HepG2 (cell line): ENCODE data around the gene HTR4. TPM values are rescaled to one million over a fixed set of nuclear protein-coding genes. Genes with fewer than 3 reads are reported as not detected.

ENCODE experiments used
- ATAC-seq: fragments of 200-7000 bp; cut with Tn5 transposase; 3 replicates; pipeline ENCODE4 v1.9.1; 2020; ENCODE audit warnings: mild to moderate bottlenecking, moderate library complexity
- BruUV-seq: library from RNA; stranded (reverse); fragments of 400-500 nt; replicated peaks from 2 replicates; lab custom pipeline; 2021; lab: Mats Ljungman, UMichigan
- CTCF ChIA-PET: fragments of 300-600 bp; formaldehyde crosslinking; extraction: SDS; loops from one replicate; lab custom pipeline; 2021; ENCODE audit warnings: low total read pairs, inconsistent platforms, low intra/inter-chr PET ratio; lab: Yijun Ruan, JAX
- POLR2A ChIA-PET: fragments of 350-600 bp; sonication (Branson Sonifier 250); formaldehyde crosslinking; loops from one replicate; lab custom pipeline; 2020; ENCODE audit warnings: antibody characterized with exemption, inconsistent platforms; lab: Yijun Ruan, JAX
- DNase-seq: peaks from one replicate; pipeline ENCODE4 v3.0.0-alpha.2; 2015; ENCODE audit warnings: low spot score
- FAIRE-seq: peaks from 3 replicates; lab custom pipeline; 2011; peaks lifted over from hg19 to GRCh38; lab: Jason Lieb, UNC
- H2AFZ ChIP-seq: one replicate; pipeline ENCODE4 v1.6.1; 2011; ENCODE audit warnings: low read length, inconsistent platforms
- H3K27ac ChIP-seq: fragments of 300-600 bp; 3 replicates; pipeline ENCODE4 v1.8.0; 2011; ENCODE audit warnings: mixed run types, mild to moderate bottlenecking, mixed read lengths, low read length, inconsistent platforms; ENCODE audit not compliant: insufficient read depth; ENCODE audit errors: extremely low read length
- H3K27me3 ChIP-seq, 2 experiments: fragments of 200-600 bp in 1 of 2; 2 replicates in 1 of 2; 3 replicates in 1 of 2; pipeline versions ENCODE4 v1.6.0 to v1.8.0; 2011; ENCODE audit warnings: low read length in 2 of 2, mild to moderate bottlenecking in 2 of 2, moderate library complexity in 2 of 2, inconsistent platforms in 1 of 2; ENCODE audit not compliant: insufficient read depth in 2 of 2, control insufficient read depth in 1 of 2
- H3K36me3 ChIP-seq, 2 experiments: fragments of 200-600 bp in 1 of 2; replicated peaks in 1 of 2; 2 replicates in 1 of 2; 3 replicates in 1 of 2; pipeline versions ENCODE4 v1.5.1 to v1.8.0; 2011; ENCODE audit warnings: low read length in 2 of 2, inconsistent platforms in 1 of 2; ENCODE audit not compliant: insufficient read depth in 2 of 2, control insufficient read depth in 1 of 2
- H3K4me1 ChIP-seq: 2 replicates; pipeline ENCODE4 v1.5.1; 2012; ENCODE audit warnings: low read length, inconsistent platforms; ENCODE audit not compliant: insufficient read depth
- H3K4me2 ChIP-seq: 2 replicates; pipeline ENCODE4 v1.6.0; 2011; ENCODE audit warnings: low read depth, low read length, inconsistent platforms
- H3K4me3 ChIP-seq, 3 experiments: fragments of 200-600 bp in 1 of 3; sonication (generic), shearing (Covaris generic) in 1 of 3; replicated peaks in 1 of 3; 2 replicates each; pipeline ENCODE4 v1.5.1; 2011 to 2016; ENCODE audit warnings: low read length in 3 of 3, inconsistent platforms in 2 of 3, low read depth in 2 of 3, mild to moderate bottlenecking in 2 of 3, control low read depth in 1 of 3, mixed read lengths in 1 of 3; ENCODE audit not compliant: insufficient read depth in 1 of 3
- H3K79me2 ChIP-seq: one replicate; pipeline ENCODE4 v1.6.1; 2011; ENCODE audit warnings: low read length, inconsistent platforms; ENCODE audit not compliant: insufficient read depth
- H3K9ac ChIP-seq: 2 replicates; pipeline ENCODE4 v1.6.0; 2011; ENCODE audit warnings: mild to moderate bottlenecking, low read depth, low read length, inconsistent platforms; ENCODE audit not compliant: insufficient read depth
- H3K9me3 ChIP-seq: 2 replicates; pipeline ENCODE4 v1.5.1; 2012; ENCODE audit warnings: mild to moderate bottlenecking, low read length
- H4K20me1 ChIP-seq: 2 replicates; pipeline ENCODE4 v1.6.0; 2011; ENCODE audit warnings: inconsistent platforms, mild to moderate bottlenecking, low read length, moderate library complexity; ENCODE audit not compliant: insufficient read depth
- NFIC ChIP-seq: IDR thresholded peaks from 2 replicates; pipeline ENCODE4 v1.6.1; 2012; ENCODE audit warnings: mild to moderate bottlenecking, low read length, inconsistent platforms
- SP2 ChIP-seq: sonication (generic); formaldehyde crosslinking; IDR thresholded peaks from 2 replicates; pipeline ENCODE4 v1.5.1; 2020; ENCODE audit warnings: mild to moderate bottlenecking, missing genetic modification reagents
- ZBTB38 ChIP-seq: sonication (generic); formaldehyde crosslinking; IDR thresholded peaks from 2 replicates; pipeline ENCODE4 v1.5.1; 2020; ENCODE audit warnings: mild to moderate bottlenecking, missing genetic modification reagents
- ZBTB7B ChIP-seq: sonication (generic); formaldehyde crosslinking; IDR thresholded peaks from 2 replicates; pipeline ENCODE4 v1.4.0; 2020; ENCODE audit warnings: missing genetic modification reagents
- in situ Hi-C: cut with HindIII; loops from 2 replicates; pipeline ENCODE4 v1.10.0; 2017; ENCODE audit warnings: low pct_unique_long_range_greater_than_20kb; ENCODE audit not compliant: extremely low pct_ligation_motif_present
- intact Hi-C: fragments of 100-400 bp; cut with micrococcal nuclease; formaldehyde crosslinking; loops from one replicate; pipeline ENCODE4 v1.10.0; 2022; ENCODE audit not compliant: unreplicated experiment
- polyA plus RNA-seq, 8 experiments: library from polyadenylated mRNA; depleted of rRNA in 3 of 8; stranded (reverse) in 7 of 8; unstranded in 1 of 8; fragments of >200 nt; fragmentation: Illumina TruSeq in 4 of 8; extraction: Trizol in 4 of 8; gene quantifications; 2 replicates each; pipeline versions ENCODE4 v1.2.1 to v1.2.3, GENCODE V29; 2011 to 2016; ENCODE audit warnings: low read depth in 4 of 8, missing spikeins in 1 of 8, mixed read lengths in 1 of 8; ENCODE audit not compliant: insufficient read depth in 1 of 8
- total RNA-seq, 5 experiments: library from RNA; depleted of rRNA; stranded (reverse); fragments of >200 nt; fragmentation: Illumina TruSeq; extraction: Trizol; gene quantifications; 2 replicates each; pipeline ENCODE4 v1.2.3, GENCODE V29; 2016; ENCODE audit warnings: low read depth in 1 of 5
- TF ChIP-seq, protein P1 (sequence below): sonication (generic); formaldehyde crosslinking; IDR thresholded peaks from 2 replicates; pipeline ENCODE4 v1.4.0; 2020; ENCODE audit warnings: mild to moderate bottlenecking, missing genetic modification reagents
- TF ChIP-seq, protein P2 (sequence below): sonication (generic); formaldehyde crosslinking; IDR thresholded peaks from 2 replicates; pipeline ENCODE4 v1.5.1; 2020; ENCODE audit warnings: mild to moderate bottlenecking, missing genetic modification reagents, moderate library complexity
- TF ChIP-seq, protein P3 (sequence below): sonication (generic); formaldehyde crosslinking; IDR thresholded peaks from 2 replicates; pipeline ENCODE4 v1.4.0; 2020; ENCODE audit warnings: mild to moderate bottlenecking, low read depth, missing genetic modification reagents
- TF ChIP-seq, protein P4 (sequence below): sonication (generic); formaldehyde crosslinking; IDR thresholded peaks from 2 replicates; pipeline ENCODE4 v1.5.0; 2020; ENCODE audit warnings: missing genetic modification reagents

Gene HTR4
- total and polyA plus RNA-seq, 2 of the 13 experiments (the other 11 are each of a cell fraction or from before 2014, with no cell fraction given): not detected

DNA sequence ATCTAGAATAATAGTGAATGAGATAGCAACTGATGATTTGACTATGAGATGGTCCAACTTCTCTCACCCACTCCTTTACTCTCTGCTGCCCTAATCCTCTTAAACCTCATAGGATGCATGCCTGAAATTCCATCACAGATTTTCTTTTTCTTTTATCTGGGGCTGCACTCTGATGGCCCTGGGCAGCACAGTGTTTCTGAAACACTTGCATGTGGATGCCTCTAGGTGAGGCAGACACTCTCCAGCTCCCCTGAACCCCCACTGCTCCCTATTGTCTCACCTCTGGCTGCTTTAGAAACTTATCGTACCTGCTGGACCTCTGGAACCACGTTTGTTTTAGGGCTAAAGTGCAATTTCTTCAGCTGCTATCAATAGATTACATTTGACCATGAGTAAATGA lies 67.5 kb downstream of the HTR4 start (continued):
- TF ChIP-seq, protein P1, sequence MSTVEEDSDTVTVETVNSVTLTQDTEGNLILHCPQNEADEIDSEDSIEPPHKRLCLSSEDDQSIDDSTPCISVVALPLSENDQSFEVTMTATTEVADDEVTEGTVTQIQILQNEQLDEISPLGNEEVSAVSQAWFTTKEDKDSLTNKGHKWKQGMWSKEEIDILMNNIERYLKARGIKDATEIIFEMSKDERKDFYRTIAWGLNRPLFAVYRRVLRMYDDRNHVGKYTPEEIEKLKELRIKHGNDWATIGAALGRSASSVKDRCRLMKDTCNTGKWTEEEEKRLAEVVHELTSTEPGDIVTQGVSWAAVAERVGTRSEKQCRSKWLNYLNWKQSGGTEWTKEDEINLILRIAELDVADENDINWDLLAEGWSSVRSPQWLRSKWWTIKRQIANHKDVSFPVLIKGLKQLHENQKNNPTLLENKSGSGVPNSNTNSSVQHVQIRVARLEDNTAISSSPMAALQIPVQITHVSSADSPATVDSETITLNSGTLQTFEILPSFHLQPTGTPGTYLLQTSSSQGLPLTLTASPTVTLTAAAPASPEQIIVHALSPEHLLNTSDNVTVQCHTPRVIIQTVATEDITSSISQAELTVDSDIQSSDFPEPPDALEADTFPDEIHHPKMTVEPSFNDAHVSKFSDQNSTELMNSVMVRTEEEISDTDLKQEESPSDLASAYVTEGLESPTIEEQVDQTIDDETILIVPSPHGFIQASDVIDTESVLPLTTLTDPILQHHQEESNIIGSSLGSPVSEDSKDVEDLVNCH (CRISPR knock-in tag): no peak

DNA sequence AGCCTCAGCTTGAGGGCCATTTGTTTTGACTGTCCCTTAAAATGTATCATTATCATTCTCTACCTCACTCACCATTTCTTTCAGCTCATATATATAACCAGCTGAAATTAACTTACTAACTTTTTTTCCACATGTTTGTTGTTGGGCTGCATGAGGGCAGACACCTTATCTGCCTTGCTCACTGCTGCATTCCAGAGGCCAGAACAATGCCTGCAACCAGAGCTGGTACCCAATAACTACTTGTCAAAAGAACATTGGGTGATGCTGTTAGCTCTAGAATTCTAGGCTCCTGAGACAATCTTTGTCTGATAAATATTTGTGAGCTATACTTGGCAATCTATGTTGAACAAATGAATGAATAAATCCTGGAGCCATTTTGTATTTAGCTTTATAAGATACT lies 68.3 kb downstream of the HTR4 start:
- ChIA-PET POLR2A (no interaction called here), CTCF (no interaction called here)
- Histone ChIP-seq H3K4me2 (no peak overlapping the region), H3K9me3 (no peaks in the 10 kb centered on the region), H3K36me3 (no peaks in the 10 kb centered on the region), H3K27ac (no peak overlapping the region), H3K9ac (no peak overlapping the region), H3K27me3 (no peaks in the 10 kb centered on the region; a peak in 1 of 5 replicates), H3K79me2 (no peaks in the 10 kb centered on the region), H4K20me1 (no peaks in the 10 kb centered on the region), H3K4me3 (no peak overlapping the region), H2AFZ (no peak overlapping the region), H3K4me1 (no peaks in the 10 kb centered on the region)
- intact Hi-C loops (no loop called here), in situ Hi-C loops (no loop called here)
- no TSS peak for BruUV-seq
- TF ChIP-seq SP2: no peak
- no peak for TF ChIP-seq ZBTB38 (CRISPR knock-in tag)
- TF ChIP-seq, protein P2, sequence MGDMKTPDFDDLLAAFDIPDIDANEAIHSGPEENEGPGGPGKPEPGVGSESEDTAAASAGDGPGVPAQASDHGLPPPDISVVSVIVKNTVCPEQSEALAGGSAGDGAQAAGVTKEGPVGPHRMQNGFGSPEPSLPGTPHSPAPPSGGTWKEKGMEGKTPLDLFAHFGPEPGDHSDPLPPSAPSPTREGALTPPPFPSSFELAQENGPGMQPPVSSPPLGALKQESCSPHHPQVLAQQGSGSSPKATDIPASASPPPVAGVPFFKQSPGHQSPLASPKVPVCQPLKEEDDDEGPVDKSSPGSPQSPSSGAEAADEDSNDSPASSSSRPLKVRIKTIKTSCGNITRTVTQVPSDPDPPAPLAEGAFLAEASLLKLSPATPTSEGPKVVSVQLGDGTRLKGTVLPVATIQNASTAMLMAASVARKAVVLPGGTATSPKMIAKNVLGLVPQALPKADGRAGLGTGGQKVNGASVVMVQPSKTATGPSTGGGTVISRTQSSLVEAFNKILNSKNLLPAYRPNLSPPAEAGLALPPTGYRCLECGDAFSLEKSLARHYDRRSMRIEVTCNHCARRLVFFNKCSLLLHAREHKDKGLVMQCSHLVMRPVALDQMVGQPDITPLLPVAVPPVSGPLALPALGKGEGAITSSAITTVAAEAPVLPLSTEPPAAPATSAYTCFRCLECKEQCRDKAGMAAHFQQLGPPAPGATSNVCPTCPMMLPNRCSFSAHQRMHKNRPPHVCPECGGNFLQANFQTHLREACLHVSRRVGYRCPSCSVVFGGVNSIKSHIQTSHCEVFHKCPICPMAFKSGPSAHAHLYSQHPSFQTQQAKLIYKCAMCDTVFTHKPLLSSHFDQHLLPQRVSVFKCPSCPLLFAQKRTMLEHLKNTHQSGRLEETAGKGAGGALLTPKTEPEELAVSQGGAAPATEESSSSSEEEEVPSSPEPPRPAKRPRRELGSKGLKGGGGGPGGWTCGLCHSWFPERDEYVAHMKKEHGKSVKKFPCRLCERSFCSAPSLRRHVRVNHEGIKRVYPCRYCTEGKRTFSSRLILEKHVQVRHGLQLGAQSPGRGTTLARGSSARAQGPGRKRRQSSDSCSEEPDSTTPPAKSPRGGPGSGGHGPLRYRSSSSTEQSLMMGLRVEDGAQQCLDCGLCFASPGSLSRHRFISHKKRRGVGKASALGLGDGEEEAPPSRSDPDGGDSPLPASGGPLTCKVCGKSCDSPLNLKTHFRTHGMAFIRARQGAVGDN (CRISPR knock-in tag): no peak
- TF ChIP-seq ZBTB7B: no peak
- TF ChIP-seq, protein P3, sequence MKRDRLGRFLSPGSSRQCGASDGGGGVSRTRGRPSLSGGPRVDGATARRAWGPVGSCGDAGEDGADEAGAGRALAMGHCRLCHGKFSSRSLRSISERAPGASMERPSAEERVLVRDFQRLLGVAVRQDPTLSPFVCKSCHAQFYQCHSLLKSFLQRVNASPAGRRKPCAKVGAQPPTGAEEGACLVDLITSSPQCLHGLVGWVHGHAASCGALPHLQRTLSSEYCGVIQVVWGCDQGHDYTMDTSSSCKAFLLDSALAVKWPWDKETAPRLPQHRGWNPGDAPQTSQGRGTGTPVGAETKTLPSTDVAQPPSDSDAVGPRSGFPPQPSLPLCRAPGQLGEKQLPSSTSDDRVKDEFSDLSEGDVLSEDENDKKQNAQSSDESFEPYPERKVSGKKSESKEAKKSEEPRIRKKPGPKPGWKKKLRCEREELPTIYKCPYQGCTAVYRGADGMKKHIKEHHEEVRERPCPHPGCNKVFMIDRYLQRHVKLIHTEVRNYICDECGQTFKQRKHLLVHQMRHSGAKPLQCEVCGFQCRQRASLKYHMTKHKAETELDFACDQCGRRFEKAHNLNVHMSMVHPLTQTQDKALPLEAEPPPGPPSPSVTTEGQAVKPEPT (CRISPR knock-in tag): no peak
- TF ChIP-seq, protein P4, sequence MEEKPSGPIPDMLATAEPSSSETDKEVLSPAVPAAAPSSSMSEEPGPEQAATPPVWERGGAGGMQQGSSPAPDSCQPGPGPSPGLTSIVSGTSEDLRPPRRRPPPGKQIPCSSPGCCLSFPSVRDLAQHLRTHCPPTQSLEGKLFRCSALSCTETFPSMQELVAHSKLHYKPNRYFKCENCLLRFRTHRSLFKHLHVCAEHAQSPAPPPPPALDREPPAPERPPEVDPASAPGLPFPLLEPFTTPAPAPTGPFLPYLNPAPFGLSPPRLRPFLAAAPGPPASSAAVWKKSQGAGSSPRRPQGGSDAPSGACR (CRISPR knock-in tag): no peak
- TF ChIP-seq NFIC: no peak
- DNase-seq (no peak), FAIRE-seq (no peak), ATAC-seq (no peak)
